ENCODE results near the gene PRR29.
"Not testable (repeated sequence)": the region's sequence is repeated elsewhere in the genome, so short reads cannot be mapped to it uniquely, and the experiment has no call there.

The PRR29 gene

DNA sequence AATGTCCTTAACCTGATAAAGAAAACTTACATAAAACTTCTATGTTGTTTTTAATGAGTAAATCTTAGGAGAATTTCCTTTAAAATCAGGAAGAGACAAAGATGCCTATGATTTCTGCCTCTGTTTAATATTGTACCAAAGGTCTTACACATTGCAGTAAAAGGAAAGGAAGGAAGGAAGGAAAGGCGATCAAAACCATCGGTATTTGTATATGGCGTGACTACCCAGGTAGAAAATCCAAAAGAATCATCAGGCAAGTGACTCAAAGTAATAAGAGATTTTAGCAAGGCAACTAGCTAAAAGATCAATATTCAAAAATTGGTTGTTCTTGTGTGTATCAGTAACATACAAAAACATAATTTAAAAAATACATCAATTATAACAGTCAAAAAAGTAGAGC lies 18.8 kb downstream of the PRR29 start:
- DNase-seq = no peak

DNA sequence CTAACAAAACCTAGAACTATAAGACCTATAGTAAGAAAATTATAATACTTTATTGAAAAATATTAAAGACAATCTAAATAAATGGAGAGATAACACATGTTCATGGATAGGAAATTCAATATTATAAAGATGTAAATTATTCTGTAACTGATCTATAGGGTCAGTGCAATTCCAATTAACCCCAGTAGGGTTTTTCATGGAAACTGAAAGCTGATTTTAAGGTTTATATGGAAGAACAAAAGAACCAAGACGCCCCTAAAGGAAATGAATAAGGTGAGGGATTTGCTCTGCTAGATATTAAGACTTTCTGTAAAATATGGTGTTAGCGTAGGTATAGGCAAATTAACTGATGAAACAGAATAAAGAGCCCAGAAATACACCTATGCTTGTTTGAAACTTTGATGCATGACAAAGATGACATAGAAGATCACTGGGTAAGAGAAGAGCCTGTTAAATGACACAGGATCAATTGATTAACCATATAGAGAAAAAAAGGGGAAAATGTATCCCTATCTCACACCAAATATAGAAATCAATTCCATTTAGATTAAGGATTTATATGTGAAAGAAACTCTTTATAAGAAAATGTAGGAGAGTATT lies 19.3 kb downstream of the PRR29 start:
- DNase-seq = no peak

- not testable (repeated sequence) for DNase-seq
Observed at GRCh38 chr17:64019551-64019961, 21.4 kb downstream of the PRR29 start.

GRCh38 chr17:64020056-64020766 lies 22.1 kb downstream of the PRR29 start, which contains the start of gene ICAM2:
TSS of gene ICAM2 (minus strand) at chr17:64020633. CDS start at chr17:64006691, 13,942 bp downstream.
- DNase-seq = peak; percentile 82

GRCh38 chr17:64022611-64023063 lies 24.5 kb downstream of the PRR29 start:
- DNase-seq = no peak

GRCh38 chr17:64024215-64024654 lies 26.1 kb downstream of the PRR29 start:
- DNase-seq = no peak

DNA sequence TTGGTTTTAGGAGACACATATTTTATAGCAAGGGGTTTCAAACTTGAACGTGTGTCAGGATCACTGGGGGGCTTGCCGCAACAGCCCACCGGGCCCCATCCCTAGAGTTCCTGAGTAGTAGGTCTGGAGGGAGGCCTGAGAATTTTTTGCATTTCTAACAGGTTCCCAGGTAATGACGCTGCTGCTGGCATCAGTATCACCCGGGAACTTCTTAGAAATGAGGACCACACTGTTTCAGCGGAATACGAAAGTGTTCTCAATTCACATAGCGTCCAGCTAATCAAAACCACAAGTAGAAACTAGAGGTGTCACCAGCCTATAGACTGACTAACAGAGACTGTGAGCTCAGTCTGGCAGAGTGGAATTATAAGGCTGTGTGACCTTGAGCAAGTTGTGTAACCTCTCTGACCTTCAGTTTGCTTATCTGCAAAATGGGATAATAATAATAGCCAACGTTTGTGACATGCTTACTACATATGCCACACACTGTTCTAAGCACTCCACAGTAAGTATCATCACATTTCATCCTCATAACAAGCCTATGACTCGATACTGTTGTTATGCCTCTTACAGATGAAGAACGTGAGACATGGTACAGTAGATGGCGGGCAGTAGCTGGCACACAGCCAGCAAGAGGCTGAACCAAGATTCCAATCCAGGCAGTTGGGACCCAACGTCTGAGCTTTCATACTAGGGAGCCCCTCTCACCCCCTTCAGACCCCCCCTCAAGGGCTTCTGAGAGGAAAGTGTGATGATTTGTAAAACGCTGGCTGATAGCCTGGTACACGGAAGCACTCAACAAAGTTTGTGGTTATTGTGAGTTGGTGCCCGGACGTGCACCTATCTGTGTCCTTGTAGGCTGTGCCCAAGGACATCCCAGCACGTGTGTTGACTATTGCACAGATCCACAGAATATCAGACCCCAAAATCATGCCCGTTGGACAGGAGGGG lies 26.9 kb downstream of the PRR29 start:
- peak; percentile 40 for DNase-seq

- DNase-seq = peak; percentile 87
Observed at GRCh38 chr17:64025732-64026294, 27.7 kb downstream of the PRR29 start.

GRCh38 chr17:64028874-64029464 lies 30.8 kb downstream of the PRR29 start:
- DNase-seq = peak; percentile 45

GRCh38 chr17:64032081-64032480 lies 33.9 kb downstream of the PRR29 start:
- no peak for DNase-seq

DNA sequence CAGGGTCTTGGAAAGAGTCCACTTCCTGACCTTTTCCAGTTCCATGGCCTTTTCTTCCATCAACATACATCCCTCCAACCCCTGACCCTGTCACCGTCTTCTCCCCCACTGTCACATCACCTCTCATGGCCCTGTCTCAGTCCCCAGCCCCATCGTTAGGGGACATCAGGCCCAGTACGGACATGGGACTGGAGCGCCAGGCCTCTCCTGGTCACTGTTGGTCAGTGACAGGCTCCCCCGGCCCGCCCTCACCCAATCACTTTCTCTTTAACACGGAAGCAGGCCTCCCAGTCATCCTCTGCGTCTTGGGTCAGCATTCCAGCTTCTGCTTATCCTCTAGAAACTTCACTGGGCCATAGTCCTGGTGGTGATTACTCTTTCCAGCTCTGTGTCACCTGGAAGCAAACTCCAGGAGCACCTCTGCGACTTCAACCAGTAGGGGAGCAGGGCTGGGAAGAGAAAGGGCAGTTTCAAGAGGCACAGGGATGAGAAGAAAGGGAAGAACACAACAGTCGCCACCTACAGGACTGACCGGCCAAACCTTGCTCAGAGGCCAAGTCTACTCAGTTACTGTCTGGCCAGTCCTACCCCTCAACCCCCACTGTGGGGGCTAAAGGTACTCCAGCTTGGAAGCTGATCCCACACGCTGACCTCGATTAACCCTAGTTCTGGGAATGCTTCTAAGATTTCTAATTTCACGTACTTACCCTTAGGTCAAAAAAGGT lies 38.2 kb downstream of the PRR29 start:
- no peak for DNase-seq

GRCh38 chr17:64037180-64037579 lies 39.0 kb downstream of the PRR29 start:
- no peak for DNase-seq

GRCh38 chr17:64037802-64038201 lies 39.7 kb downstream of the PRR29 start:
- DNase-seq = no peak

GRCh38 chr17:64038331-64039105 lies 40.4 kb downstream of the PRR29 start:
- DNase-seq = no peak

DNA sequence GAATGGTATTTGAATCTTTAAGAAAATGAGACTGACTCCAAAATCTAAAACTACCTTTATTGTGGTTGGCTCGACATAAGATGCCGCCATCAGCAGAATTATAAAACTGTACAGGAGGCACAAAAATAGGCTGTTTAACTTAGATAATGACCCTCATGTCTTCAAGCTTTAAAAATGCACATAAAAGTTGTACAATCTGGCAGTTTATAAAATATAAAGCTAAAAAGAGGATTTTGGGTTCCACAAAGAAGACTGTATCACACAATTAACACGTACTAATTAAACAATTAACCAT lies 40.9 kb downstream of the PRR29 start:
- no peak for DNase-seq

- DNase-seq = no peak
Observed at GRCh38 chr17:64040206-64040605, 42.1 kb downstream of the PRR29 start.

DNA sequence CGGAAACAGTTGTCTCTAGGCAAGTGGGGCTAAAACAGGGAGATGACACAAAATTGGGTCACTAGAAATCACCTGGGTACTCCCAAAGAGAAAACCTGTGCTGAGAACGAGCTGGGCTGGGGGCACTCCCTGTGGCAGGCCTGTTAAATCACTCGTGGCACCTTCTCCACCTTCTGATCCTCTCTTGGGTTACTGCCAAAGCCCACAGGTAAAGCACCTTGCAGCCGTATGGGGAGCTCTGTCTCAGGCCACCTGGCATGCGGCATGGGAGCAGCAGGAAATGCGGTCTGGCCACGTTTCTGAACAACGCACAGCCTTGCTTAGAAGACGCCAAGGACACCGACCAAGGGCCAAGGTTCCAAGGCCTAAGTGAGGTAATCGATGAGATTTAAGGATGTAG lies 43.8 kb downstream of the PRR29 start:
- DNase-seq = no peak

DNA sequence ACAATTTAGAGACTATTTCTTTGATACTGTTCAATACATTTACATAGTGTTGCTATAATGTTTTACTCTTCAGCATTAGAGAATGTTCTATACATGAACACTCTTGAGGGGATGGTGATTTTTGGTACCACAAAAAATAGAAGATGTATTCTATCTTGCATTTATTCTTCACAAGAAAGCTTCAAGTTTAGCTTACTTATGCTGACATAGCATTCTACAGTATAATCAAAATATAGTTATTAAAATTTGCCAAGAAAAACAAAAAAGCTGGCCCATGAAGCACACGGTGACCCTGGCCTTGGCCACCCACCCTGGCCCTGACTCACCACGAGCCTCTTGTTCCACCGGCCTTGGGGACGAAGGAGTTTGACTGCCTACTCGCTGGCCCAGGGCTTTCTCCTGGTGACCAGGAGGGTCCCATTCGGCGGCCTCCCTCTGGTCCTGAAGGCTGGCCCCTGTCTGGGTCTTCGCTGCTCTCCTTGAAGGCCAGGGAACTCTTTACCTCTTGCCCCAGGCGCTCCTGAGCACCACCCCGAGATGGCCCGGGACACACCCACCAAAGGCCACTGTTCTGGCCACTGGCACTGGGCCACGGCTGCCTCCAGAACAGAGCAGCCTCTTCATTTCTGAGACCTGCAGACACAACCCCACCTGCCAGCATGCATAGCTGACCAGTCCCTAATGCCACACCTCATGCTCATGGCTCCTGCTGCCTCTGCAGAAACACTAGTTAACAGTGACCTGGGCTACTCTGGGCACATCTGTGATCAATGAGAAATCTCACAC lies 44.7 kb downstream of the PRR29 start:
- DNase-seq = no peak

DNA sequence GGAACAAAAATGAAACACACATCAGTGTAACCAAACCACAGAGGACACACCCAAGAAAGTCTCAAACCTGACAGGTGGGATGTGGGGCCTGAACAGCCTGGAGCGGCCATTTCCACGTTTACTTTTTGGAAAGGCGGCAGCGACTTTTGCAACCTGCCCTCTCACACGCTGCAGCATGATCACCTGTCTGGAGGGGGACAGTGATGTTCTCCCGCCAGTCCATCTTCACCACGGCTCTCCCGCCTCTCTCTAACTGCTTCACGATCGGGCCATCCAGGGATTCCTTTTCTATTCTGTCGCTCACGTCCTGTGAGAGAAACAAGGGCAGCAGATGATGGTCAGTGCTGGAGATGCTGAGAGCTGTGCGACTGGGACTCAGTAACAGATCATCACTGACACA lies 47.0 kb downstream of the PRR29 start:
- no peak for DNase-seq

GRCh38 chr17:64048805-64049204 lies 50.7 kb downstream of the PRR29 start:
- DNase-seq = no peak

All from effector CD8-positive, alpha-beta T cell (primary cell).